Endothelial cell of umbilical vein (primary cell): ENCODE results near the gene PCDH9. TPM values are rescaled to one million over a fixed set of nuclear protein-coding genes. Genes with fewer than 3 reads are reported as not detected.

ENCODE experiments used
- BruUV-seq: library from RNA; stranded (reverse); fragments of 400-500 nt; replicated peaks from 2 replicates; lab custom pipeline; 2021; lab: Mats Ljungman, UMichigan
- CTCF ChIA-PET: fragments of 300-600, 350-600 bp; sonication (Branson Sonifier 250); formaldehyde crosslinking; loops from one replicate; lab custom pipeline; 2021; ENCODE audit warnings: antibody characterized with exemption, inconsistent platforms; lab: Charles Lee
- POLR2A ChIA-PET: fragments of 300-600, 350-600 bp; sonication (Branson Sonifier 250); formaldehyde crosslinking; loops from one replicate; lab custom pipeline; 2021; ENCODE audit warnings: antibody characterized with exemption, inconsistent platforms; lab: Charles Lee
- DNase-seq: peaks from one replicate; pipeline ENCODE4 v3.0.0-alpha.2; 2011; ENCODE audit warnings: low read depth, low spot score
- FAIRE-seq: peaks from 2 replicates; lab custom pipeline; 2011; peaks lifted over from hg19 to GRCh38; lab: Jason Lieb, UNC
- H2AFZ ChIP-seq: 2 replicates; pipeline ENCODE4 v1.6.0; 2012; ENCODE audit warnings: low read depth, low read length, control low read depth, inconsistent platforms
- H3K27ac ChIP-seq: 2 replicates; pipeline ENCODE4 v1.5.1; 2011; ENCODE audit warnings: low read depth, mild to moderate bottlenecking, control low read depth, low read length, moderate library complexity; ENCODE audit not compliant: insufficient read depth
- H3K27me3 ChIP-seq, 2 experiments: 2 replicates each; pipeline versions ENCODE4 v1.6.0 to v1.6.1; 2011; ENCODE audit warnings: low read length in 2 of 2, mixed read lengths in 1 of 2; ENCODE audit not compliant: control insufficient read depth in 2 of 2, insufficient read depth in 2 of 2
- H3K36me3 ChIP-seq, 2 experiments: 2 replicates in 1 of 2; 3 replicates in 1 of 2; pipeline ENCODE4 v1.5.1; 2011; ENCODE audit warnings: low read length in 2 of 2, mild to moderate bottlenecking in 1 of 2, moderate library complexity in 1 of 2; ENCODE audit not compliant: control insufficient read depth in 2 of 2, insufficient read depth in 2 of 2; ENCODE audit errors: extremely low read depth in 1 of 2
- H3K4me1 ChIP-seq: 3 replicates; pipeline ENCODE4 v1.5.1; 2011; ENCODE audit warnings: mild to moderate bottlenecking, low read length; ENCODE audit not compliant: control insufficient read depth, insufficient read depth; ENCODE audit errors: extremely low read depth
- H3K4me2 ChIP-seq: 2 replicates; pipeline ENCODE4 v1.6.1; 2011; ENCODE audit warnings: low read length, control low read depth, mixed read lengths; ENCODE audit not compliant: insufficient read depth
- H3K4me3 ChIP-seq, 3 experiments: fragments of 200-600 bp in 1 of 3; sonication (generic), shearing (Covaris generic) in 1 of 3; replicated peaks in 1 of 3; 2 replicates each; pipeline ENCODE4 v1.5.1; 2011 to 2016; ENCODE audit warnings: control low read depth in 3 of 3, low read length in 3 of 3, mild to moderate bottlenecking in 2 of 3, inconsistent platforms in 1 of 3, low read depth in 1 of 3, moderate library complexity in 1 of 3; ENCODE audit not compliant: insufficient read depth in 1 of 3
- H3K79me2 ChIP-seq: 2 replicates; pipeline ENCODE4 v1.6.0; 2012; ENCODE audit warnings: low read length, inconsistent platforms; ENCODE audit not compliant: control insufficient read depth, insufficient read depth
- H3K9ac ChIP-seq: replicated peaks from 2 replicates; pipeline ENCODE3; 2011; ENCODE audit warnings: low read length, control low read depth; ENCODE audit not compliant: insufficient read depth; ENCODE audit errors: extremely low read depth
- H3K9me1 ChIP-seq: replicated peaks from 3 replicates; pipeline ENCODE4 v1.6.0; 2011; ENCODE audit warnings: mild to moderate bottlenecking, low read length; ENCODE audit not compliant: control insufficient read depth, insufficient read depth; ENCODE audit errors: extremely low read depth
- H3K9me3 ChIP-seq: replicated peaks from 2 replicates; pipeline ENCODE4 v1.5.1; 2012; ENCODE audit warnings: low read length, inconsistent platforms; ENCODE audit not compliant: control insufficient read depth, insufficient read depth
- H4K20me1 ChIP-seq: replicated peaks from 2 replicates; pipeline ENCODE3; 2011; ENCODE audit warnings: mild to moderate bottlenecking, low read length; ENCODE audit not compliant: control insufficient read depth, insufficient read depth; ENCODE audit errors: extremely low read depth
- CTCF ChIP-seq, 2 donors: IDR thresholded peaks; 1 replicate in 1 of 2; 2 replicates in 1 of 2; pipeline ENCODE4 v1.5.1; 2011; ENCODE audit warnings: low read length in 2 of 2, mild to moderate bottlenecking in 2 of 2, moderate library complexity in 2 of 2, control low read depth in 1 of 2, inconsistent platforms in 1 of 2, low read depth in 1 of 2; ENCODE audit not compliant: insufficient read depth in 1 of 2; ENCODE audit errors: extremely low read depth in 1 of 2
- EZH2 ChIP-seq: IDR thresholded peaks from 2 replicates; pipeline ENCODE4 v1.6.1; 2012; ENCODE audit warnings: borderline replicate concordance, low read depth, mild to moderate bottlenecking, moderate library complexity, low read length, inconsistent platforms; ENCODE audit not compliant: severe bottlenecking
- FOS ChIP-seq: IDR thresholded peaks from 2 replicates; pipeline ENCODE4 v1.6.1; 2011; ENCODE audit warnings: mild to moderate bottlenecking, low read length, moderate library complexity, borderline replicate concordance; ENCODE audit not compliant: insufficient read depth
- GATA2 ChIP-seq: IDR thresholded peaks from 2 replicates; pipeline ENCODE4 v1.7.0; 2011; ENCODE audit warnings: low read depth, mild to moderate bottlenecking, moderate library complexity, mixed read lengths, low read length; ENCODE audit not compliant: insufficient read length, insufficient read depth
- JUN ChIP-seq: IDR thresholded peaks from 2 replicates; pipeline ENCODE4 v1.6.1; 2011; ENCODE audit warnings: borderline replicate concordance, low read depth; ENCODE audit not compliant: insufficient read length, insufficient read depth
- MAX ChIP-seq: IDR thresholded peaks from 2 replicates; pipeline ENCODE4 v1.6.1; 2011; ENCODE audit not compliant: insufficient read depth, insufficient read length
- MYC ChIP-seq: IDR thresholded peaks from one replicate; pipeline ENCODE4 v1.6.1; 2011; ENCODE audit warnings: mild to moderate bottlenecking, low read depth, low read length
- POLR2A ChIP-seq: IDR thresholded peaks from 2 replicates; pipeline ENCODE4 v1.6.1; 2012; ENCODE audit warnings: low read depth, mild to moderate bottlenecking, control low read depth, low read length
- POLR2AphosphoS5 ChIP-seq: IDR thresholded peaks from 2 replicates; pipeline ENCODE4 v1.6.1; 2012; ENCODE audit warnings: low read depth, mild to moderate bottlenecking, control low read depth, low read length, moderate library complexity; ENCODE audit not compliant: insufficient read depth
- dilution Hi-C: fragments of 300-500 bp; cut with MboI; formaldehyde crosslinking; loops from one replicate; pipeline ENCODE4 v1.15.0; 2019; ENCODE audit warnings: low sequenced_read_pairs; ENCODE audit not compliant: extremely low pct_ligation_motif_present
- intact Hi-C: fragments of 100-400 bp; cut with micrococcal nuclease; formaldehyde crosslinking; loops from one replicate; pipeline ENCODE4 v1.10.0; 2022
- polyA plus RNA-seq, 4 experiments: library from polyadenylated mRNA; depleted of rRNA in 3 of 4; stranded (reverse) in 3 of 4; unstranded in 1 of 4; fragments of >200 nt; gene quantifications; 2 replicates each; pipeline versions ENCODE4 v1.2.1 to v1.2.3, GENCODE V29; 2011 to 2012; ENCODE audit warnings: missing spikeins in 1 of 4
- total RNA-seq: library from RNA; stranded (reverse); gene quantifications from 2 replicates; pipeline ENCODE4 v1.2.3, GENCODE V29; 2021

Gene PCDH9
- total and polyA plus RNA-seq, 2 donors (not counting 3 experiments of a cell fraction or from before 2014, with no cell fraction given) = 1.1 to 5.2 TPM

- intact Hi-C loops (no loop called here), dilution Hi-C loops (no loop called here)
- no peak overlapping the region for H3K27ac ChIP-seq
- no peaks in the 10 kb centered on the region for H3K79me2 ChIP-seq
- no peaks in the 10 kb centered on the region for H3K36me3 ChIP-seq
- peak overlapping the region; percentile 64 for H2AFZ ChIP-seq
- H3K4me2 ChIP-seq = no peak overlapping the region
- no peaks in the 10 kb centered on the region for H3K4me1 ChIP-seq
- DNase-seq (no peak), FAIRE-seq (no peak)
- CTCF ChIA-PET = no interaction called here
- H3K9ac ChIP-seq = no peak overlapping the region
- no peak overlapping the region for H3K4me3 ChIP-seq
- TF ChIP-seq CTCF (IDR thresholded peaks at IDR 0.05; ENCODE audit: extremely low read depth in 1 of 2, insufficient read depth in 1 of 2, low read depth in 1 of 2, low read length in 2 of 2) (no peak), POLR2AphosphoS5 (no peak), MAX (no peak), POLR2A (no peak), JUN (no peak), GATA2 (no peak), EZH2 (no peak), MYC (no peak), FOS (no peak)
- BruUV-seq = no TSS peak
- H3K27me3 ChIP-seq = no peaks in the 10 kb centered on the region
- H3K9me1 ChIP-seq = no peaks in the 10 kb centered on the region
- H3K9me3 ChIP-seq = no peaks in the 10 kb centered on the region
- POLR2A ChIA-PET = no interaction called here
- H4K20me1 ChIP-seq = no peaks in the 10 kb centered on the region
Observed at GRCh38 chr13:66837246-66837645, 392.9 kb downstream of the PCDH9 start.
